ENCODE measurements around the gene SH2D5.

Gene SH2D5

GRCh38 chr1:20711285-20712214 lies 21.0 kb downstream of the SH2D5 start:
- DNase-seq, result no peak

- no peak for DNase-seq
These were observed 21.8 kb downstream of the SH2D5 start for GRCh38 chr1:20710469-20711284.

GRCh38 chr1:20709868-20710267 lies 22.6 kb downstream of the SH2D5 start:
- no peak for DNase-seq

GRCh38 chr1:20708891-20709290 lies 23.6 kb downstream of the SH2D5 start:
- no peak for DNase-seq

- DNase-seq, result no peak
These were observed 24.4 kb downstream of the SH2D5 start for GRCh38 chr1:20708057-20708456.

GRCh38 chr1:20706841-20707240 lies 25.7 kb downstream of the SH2D5 start:
- DNase-seq, result no peak

- no peak for DNase-seq
These were observed 27.2 kb downstream of the SH2D5 start for GRCh38 chr1:20705203-20705755.

- no peak for DNase-seq
These were observed 27.9 kb downstream of the SH2D5 start for GRCh38 chr1:20704390-20705202.

- no peak for DNase-seq
These were observed 29.3 kb downstream of the SH2D5 start for GRCh38 chr1:20703124-20703756.

- DNase-seq, result no peak
These were observed 30.1 kb downstream of the SH2D5 start for GRCh38 chr1:20702416-20702815.

GRCh38 chr1:20701847-20702246 lies 30.7 kb downstream of the SH2D5 start:
- no peak for DNase-seq

- no peak for DNase-seq
These were observed 31.1 kb downstream of the SH2D5 start for GRCh38 chr1:20701446-20701845.

- no peak for DNase-seq
These were observed 31.8 kb downstream of the SH2D5 start for GRCh38 chr1:20700636-20701215.

- no peak for DNase-seq
These were observed 32.9 kb downstream of the SH2D5 start for GRCh38 chr1:20699558-20699957.

- no peak for DNase-seq
These were observed 34.1 kb downstream of the SH2D5 start for GRCh38 chr1:20698195-20698910.

- DNase-seq, result no peak
These were observed 34.9 kb downstream of the SH2D5 start for GRCh38 chr1:20697563-20697962.

- peak; percentile 83 for DNase-seq
These were observed 35.8 kb downstream of the SH2D5 start for GRCh38 chr1:20696397-20697333.

GRCh38 chr1:20695515-20695914 lies 37.0 kb downstream of the SH2D5 start:
- no peak for DNase-seq

GRCh38 chr1:20693623-20694022 lies 38.9 kb downstream of the SH2D5 start:
- no peak for DNase-seq

GRCh38 chr1:20691872-20692271 lies 40.6 kb downstream of the SH2D5 start:
- no peak for DNase-seq

Data from activated CD4-positive, alpha-beta T cell treated with anti-CD3 and anti-CD28 coated beads, Interleukin-10, Interleukin-2, amounts not matched to agents 100 ng/mL and 50 ng/mL, durations not matched to agents 16 hours and 8 hours (primary cell).